Neural crest cell (in vitro differentiated cells): ENCODE measurements around the gene HMCN1. TPM values are rescaled to one million over a fixed set of nuclear protein-coding genes. Genes with fewer than 3 reads are reported as not detected.

Experiments used
- DNase-seq: peaks from one replicate; pipeline ENCODE4 v3.0.0; 2021; ENCODE audit warnings: low read depth, mixed read lengths, low spot score
- H3K27ac Mint-ChIP-seq: one replicate; pipeline ENCODE4 v1.8.0; 2021; ENCODE audit warnings: mild to moderate bottlenecking, mixed read lengths; ENCODE audit not compliant: unreplicated experiment
- H3K27me3 Mint-ChIP-seq: 2 replicates; pipeline ENCODE4 v1.8.0; 2021; ENCODE audit warnings: low read depth, mild to moderate bottlenecking, mixed read lengths
- H3K36me3 Mint-ChIP-seq: 2 replicates; pipeline ENCODE4 v1.8.0; 2021; ENCODE audit warnings: low read depth, mild to moderate bottlenecking, mixed read lengths
- H3K4me1 Mint-ChIP-seq: 2 replicates; pipeline ENCODE4 v1.8.0; 2021; ENCODE audit warnings: mixed read lengths
- H3K4me3 Mint-ChIP-seq: one replicate; pipeline ENCODE4 v1.8.0; 2021; ENCODE audit warnings: mild to moderate bottlenecking, mixed read lengths
- H3K9me3 Mint-ChIP-seq: 2 replicates; pipeline ENCODE4 v1.8.0; 2021; ENCODE audit warnings: mixed read lengths
- total RNA-seq: library from RNA; stranded (reverse); gene quantifications from 2 replicates; pipeline ENCODE4 v1.2.1, GENCODE V29; 2021
- TF ChIP-seq, protein P1 (sequence below): fragments of 200-600 bp; sonication (generic); conservative IDR thresholded peaks from 2 replicates; pipeline ENCODE4 v1.5.0; 2021; ENCODE audit warnings: antibody characterized with exemption, mild to moderate bottlenecking

Gene HMCN1
- total RNA-seq, 1 donor from 2014 or later, result 16.6 TPM

DNA sequence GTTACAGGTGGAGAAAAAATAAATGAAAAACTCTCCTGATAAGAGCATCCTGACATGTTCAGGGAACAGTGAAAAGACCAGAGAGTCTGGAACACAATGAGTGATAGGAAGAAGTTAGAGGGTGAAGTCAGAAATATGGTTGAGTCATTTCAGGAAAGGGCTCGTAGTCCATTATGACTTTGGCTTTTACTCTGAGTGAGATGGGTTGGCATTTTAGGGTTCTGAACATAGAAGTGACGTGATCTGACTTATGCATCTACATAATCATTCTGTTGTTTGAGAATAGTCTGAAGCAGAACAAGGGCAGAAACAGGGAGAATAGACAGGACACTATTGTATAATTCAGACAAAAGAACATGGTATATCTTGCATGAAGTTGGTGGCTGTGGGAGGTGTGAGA, 5.8 kb downstream of the HMCN1 start:
- H3K9me3 Mint-ChIP-seq, result peaks cover 12% of the 10 kb centered on the region
- H3K27ac Mint-ChIP-seq, result no peak overlapping the region
- peaks cover 7% of the 10 kb centered on the region for H3K27me3 Mint-ChIP-seq
- TF ChIP-seq, protein P1, sequence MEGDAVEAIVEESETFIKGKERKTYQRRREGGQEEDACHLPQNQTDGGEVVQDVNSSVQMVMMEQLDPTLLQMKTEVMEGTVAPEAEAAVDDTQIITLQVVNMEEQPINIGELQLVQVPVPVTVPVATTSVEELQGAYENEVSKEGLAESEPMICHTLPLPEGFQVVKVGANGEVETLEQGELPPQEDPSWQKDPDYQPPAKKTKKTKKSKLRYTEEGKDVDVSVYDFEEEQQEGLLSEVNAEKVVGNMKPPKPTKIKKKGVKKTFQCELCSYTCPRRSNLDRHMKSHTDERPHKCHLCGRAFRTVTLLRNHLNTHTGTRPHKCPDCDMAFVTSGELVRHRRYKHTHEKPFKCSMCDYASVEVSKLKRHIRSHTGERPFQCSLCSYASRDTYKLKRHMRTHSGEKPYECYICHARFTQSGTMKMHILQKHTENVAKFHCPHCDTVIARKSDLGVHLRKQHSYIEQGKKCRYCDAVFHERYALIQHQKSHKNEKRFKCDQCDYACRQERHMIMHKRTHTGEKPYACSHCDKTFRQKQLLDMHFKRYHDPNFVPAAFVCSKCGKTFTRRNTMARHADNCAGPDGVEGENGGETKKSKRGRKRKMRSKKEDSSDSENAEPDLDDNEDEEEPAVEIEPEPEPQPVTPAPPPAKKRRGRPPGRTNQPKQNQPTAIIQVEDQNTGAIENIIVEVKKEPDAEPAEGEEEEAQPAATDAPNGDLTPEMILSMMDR, result no peak
- DNase-seq, result no peak
- peaks cover 9% of the 10 kb centered on the region for H3K36me3 Mint-ChIP-seq
- H3K4me3 Mint-ChIP-seq, result no peak overlapping the region
- H3K4me1 Mint-ChIP-seq, result peaks cover 16% of the 10 kb centered on the region

DNA sequence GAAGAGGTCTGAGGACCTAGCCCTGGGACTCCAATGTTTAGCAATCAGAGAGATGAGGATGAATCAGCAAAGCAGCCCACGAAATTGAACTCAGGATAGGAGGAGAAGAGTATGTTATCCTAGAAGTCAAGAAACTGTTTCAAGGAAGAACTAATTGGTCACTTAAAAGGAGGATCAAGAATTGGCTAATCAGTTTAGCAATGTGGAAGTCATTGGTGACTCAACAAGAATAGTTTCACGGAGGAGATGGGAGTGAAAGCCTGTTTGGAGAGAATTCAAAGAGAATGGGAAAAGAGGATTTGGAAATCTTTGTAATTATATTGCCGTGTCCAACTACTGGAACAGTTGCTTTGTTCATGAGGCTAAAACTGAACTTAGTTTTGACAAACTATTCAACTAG, 7.4 kb downstream of the HMCN1 start:
- Mint-ChIP-seq H3K4me1 (peaks cover 5% of the 10 kb centered on the region), H3K27me3 (no peaks in the 10 kb centered on the region), H3K9me3 (peaks cover 13% of the 10 kb centered on the region), H3K27ac (no peak overlapping the region), H3K36me3 (peaks cover 9% of the 10 kb centered on the region), H3K4me3 (no peak overlapping the region)
- TF ChIP-seq, protein P1, result no peak
- no peak for DNase-seq

DNA sequence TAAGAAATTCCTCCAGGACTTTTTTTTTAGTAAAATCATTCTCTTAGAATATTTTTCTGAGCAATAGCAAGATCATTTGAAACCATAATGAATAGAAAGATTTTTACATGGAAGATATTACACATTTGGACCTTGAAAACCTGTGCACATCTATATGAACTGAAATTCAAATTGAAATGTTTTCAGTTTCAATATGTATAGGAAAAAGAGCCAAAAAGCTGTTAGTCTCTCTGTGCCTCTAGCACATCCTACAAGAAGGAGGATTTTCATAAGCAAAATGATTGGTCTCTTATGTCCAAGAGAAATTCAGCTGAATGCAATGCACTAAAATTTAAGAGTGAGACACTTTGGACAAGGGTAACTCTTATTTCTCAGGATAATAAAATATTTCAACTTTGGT, 8.2 kb downstream of the HMCN1 start:
- H3K9me3 Mint-ChIP-seq, result peaks cover 13% of the 10 kb centered on the region
- TF ChIP-seq, protein P1, result no peak
- H3K36me3 Mint-ChIP-seq, result peaks cover 9% of the 10 kb centered on the region
- H3K4me3 Mint-ChIP-seq, result no peak overlapping the region
- no peak overlapping the region for H3K27ac Mint-ChIP-seq
- peaks cover 5% of the 10 kb centered on the region for H3K4me1 Mint-ChIP-seq
- H3K27me3 Mint-ChIP-seq, result no peaks in the 10 kb centered on the region
- DNase-seq, result no peak

DNA sequence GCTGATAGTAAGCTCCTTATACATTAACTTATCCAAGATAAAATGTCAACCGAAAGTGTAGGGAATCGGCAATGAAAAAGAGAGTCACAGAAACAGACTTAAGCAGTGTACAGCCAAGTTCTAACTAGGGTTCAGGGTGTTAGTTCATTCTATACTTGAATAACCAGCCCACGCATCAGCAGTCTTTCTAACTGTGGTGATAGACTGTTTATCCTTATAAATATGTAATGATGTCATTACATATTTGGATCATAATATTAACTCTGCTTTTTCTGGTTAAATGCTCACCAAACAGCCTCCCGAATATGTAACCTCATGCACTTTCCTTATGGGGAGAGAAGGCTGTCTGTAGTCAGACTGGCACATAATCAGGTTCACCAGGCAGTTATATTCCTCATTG, 11.0 kb downstream of the HMCN1 start:
- no peak for DNase-seq
- Mint-ChIP-seq H3K27me3 (no peaks in the 10 kb centered on the region), H3K4me3 (no peak overlapping the region), H3K9me3 (peaks cover 14% of the 10 kb centered on the region), H3K36me3 (peaks cover 9% of the 10 kb centered on the region), H3K4me1 (peaks cover 1% of the 10 kb centered on the region), H3K27ac (no peak overlapping the region)
- TF ChIP-seq, protein P1, result no peak

- no peaks in the 10 kb centered on the region for H3K9me3 Mint-ChIP-seq
- TF ChIP-seq, protein P1, result no peak
- H3K36me3 Mint-ChIP-seq, result no peaks in the 10 kb centered on the region
- H3K27me3 Mint-ChIP-seq, result no peaks in the 10 kb centered on the region
- H3K4me1 Mint-ChIP-seq, result peaks cover 30% of the 10 kb centered on the region
- DNase-seq, result no peak
- H3K4me3 Mint-ChIP-seq, result no peak overlapping the region
- no peak overlapping the region for H3K27ac Mint-ChIP-seq
These were observed 24.9 kb downstream of the HMCN1 start for GRCh38 chr1:185759061-185759460.

DNA sequence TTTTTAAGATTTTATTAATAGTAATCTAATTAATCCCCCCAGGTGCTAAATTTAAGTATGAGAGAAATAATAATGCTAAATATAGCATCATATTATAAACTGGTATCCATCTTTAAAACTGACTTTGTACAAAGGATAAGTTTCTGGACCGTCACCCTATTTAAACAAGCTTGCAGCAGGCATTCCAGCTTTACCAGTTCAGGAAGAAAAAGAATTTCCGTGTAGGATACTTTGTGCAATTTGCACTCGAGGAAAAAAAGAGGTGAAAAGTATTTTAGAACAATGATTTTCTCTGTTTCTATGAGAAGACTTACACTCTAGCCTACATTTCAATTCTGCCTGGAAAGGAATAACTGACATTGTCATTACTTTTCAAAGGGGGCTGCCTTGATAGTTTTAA, 27.6 kb downstream of the HMCN1 start:
- TF ChIP-seq, protein P1, result no peak
- Mint-ChIP-seq H3K27ac (no peak overlapping the region), H3K27me3 (no peaks in the 10 kb centered on the region), H3K4me1 (peaks cover 30% of the 10 kb centered on the region), H3K9me3 (no peaks in the 10 kb centered on the region), H3K4me3 (no peak overlapping the region), H3K36me3 (no peaks in the 10 kb centered on the region)
- no peak for DNase-seq
